GM23338 (cell line): ENCODE data around the gene SAMD4A. TPM values are rescaled to one million over a fixed set of nuclear protein-coding genes. Genes with fewer than 3 reads are reported as not detected.

Experiments used
- ATAC-seq: fragments of 200-7000 bp; cut with Tn5 transposase; 3 replicates; pipeline ENCODE4 v1.9.1; 2020
- DNase-seq: peaks from one replicate; pipeline ENCODE4 v3.0.0-alpha.2; 2015; ENCODE audit warnings: low spot score
- H2AFZ ChIP-seq: fragments of 200-600 bp; sonication (generic); 2 replicates; pipeline ENCODE4 v1.8.0; 2016; ENCODE audit warnings: antibody characterized with exemption, mild to moderate bottlenecking, moderate library complexity
- H3F3A ChIP-seq: fragments of 200-600 bp; sonication (generic); replicated peaks from 2 replicates; pipeline ENCODE4 v1.8.0; 2017; ENCODE audit warnings: antibody characterized with exemption, mixed run types, low read depth
- H3K27ac ChIP-seq: fragments of 200-600 bp; sonication (generic); 2 replicates; pipeline ENCODE4 v1.6.1; 2016; ENCODE audit warnings: low read depth
- H3K27me3 ChIP-seq: fragments of 200-600 bp; sonication (generic); 2 replicates; pipeline ENCODE4 v1.8.0; 2016; ENCODE audit warnings: mild to moderate bottlenecking, mixed run types, moderate library complexity; ENCODE audit not compliant: insufficient read depth
- H3K36me3 ChIP-seq: fragments of 200-600 bp; sonication (generic); 2 replicates; pipeline ENCODE4 v1.8.0; 2016; ENCODE audit warnings: mild to moderate bottlenecking; ENCODE audit not compliant: insufficient read depth
- H3K4me1 ChIP-seq: fragments of 200-600 bp; sonication (generic); 2 replicates; pipeline ENCODE4 v1.8.0; 2016; ENCODE audit warnings: mild to moderate bottlenecking, moderate library complexity; ENCODE audit not compliant: insufficient read depth
- H3K4me2 ChIP-seq: fragments of 200-600 bp; sonication (generic); 2 replicates; pipeline ENCODE4 v1.7.1; 2017; ENCODE audit warnings: mixed run types
- H3K4me3 ChIP-seq: fragments of 200-600 bp; sonication (generic); 2 replicates; pipeline ENCODE4 v1.6.1; 2016; ENCODE audit warnings: mixed run types
- H3K79me2 ChIP-seq: fragments of 200-600 bp; sonication (generic); replicated peaks from 2 replicates; pipeline ENCODE4 v1.8.0; 2017; ENCODE audit warnings: mild to moderate bottlenecking; ENCODE audit not compliant: insufficient read depth
- H3K9me2 ChIP-seq: fragments of 200-600 bp; sonication (generic); 2 replicates; pipeline ENCODE4 v1.8.0; 2017; ENCODE audit not compliant: insufficient read depth
- H4K20me1 ChIP-seq: fragments of 200-600 bp; sonication (generic); replicated peaks from 2 replicates; pipeline ENCODE4 v1.8.0; 2017; ENCODE audit warnings: mild to moderate bottlenecking; ENCODE audit not compliant: insufficient read depth
- H3K27ac Mint-ChIP-seq: 2 replicates; pipeline ENCODE4 v1.8.0; 2020; ENCODE audit warnings: inconsistent platforms, mild to moderate bottlenecking, moderate library complexity, mixed read lengths
- H3K27me3 Mint-ChIP-seq: 3 replicates; pipeline ENCODE4 v1.8.0; 2022; ENCODE audit warnings: low read depth, mild to moderate bottlenecking, moderate library complexity, mixed read lengths, inconsistent platforms; ENCODE audit not compliant: insufficient read depth, poor library complexity
- H3K36me3 Mint-ChIP-seq: 3 replicates; pipeline ENCODE4 v1.8.0; 2021; ENCODE audit warnings: low read depth, mild to moderate bottlenecking, inconsistent platforms, moderate library complexity, mixed read lengths
- H3K4me1 Mint-ChIP-seq: 3 replicates; pipeline ENCODE4 v1.8.0; 2020; ENCODE audit warnings: mild to moderate bottlenecking, inconsistent platforms, mixed read lengths
- H3K4me3 Mint-ChIP-seq: 3 replicates; pipeline ENCODE4 v1.8.0; 2021; ENCODE audit warnings: moderate library complexity, mild to moderate bottlenecking, inconsistent platforms, mixed read lengths
- H3K9me3 Mint-ChIP-seq: 3 replicates; pipeline ENCODE4 v1.8.0; 2020; ENCODE audit warnings: moderate library complexity, mild to moderate bottlenecking, inconsistent platforms, mixed read lengths
- CREB1 ChIP-seq: fragments of 250-450 bp; sonication (Bioruptor Pico); IDR thresholded peaks from 2 replicates; pipeline ENCODE4 v1.5.0; 2020; ENCODE audit warnings: low read depth, mild to moderate bottlenecking, moderate library complexity
- EZH2 ChIP-seq: fragments of 200-600 bp; sonication (generic); IDR thresholded peaks from one replicate; pipeline ENCODE4 v1.8.0; 2017; ENCODE audit warnings: antibody characterized with exemption, mild to moderate bottlenecking, low read depth; ENCODE audit not compliant: unreplicated experiment
- EZH2phosphoT487 ChIP-seq: fragments of 200-600 bp; sonication (generic); IDR thresholded peaks from one replicate; pipeline ENCODE4 v1.8.1; 2018; ENCODE audit warnings: antibody characterized with exemption; ENCODE audit not compliant: unreplicated experiment
- JUNB ChIP-seq: IDR thresholded peaks from one replicate; pipeline ENCODE4 v1.6.1; 2016; ENCODE audit warnings: antibody characterized with exemption; ENCODE audit not compliant: unreplicated experiment
- NANOG ChIP-seq: IDR thresholded peaks from 2 replicates; pipeline ENCODE4 v1.6.1; 2016; ENCODE audit warnings: antibody characterized with exemption, borderline replicate concordance
- POLR2AphosphoS5 ChIP-seq: IDR thresholded peaks from 2 replicates; pipeline ENCODE4 v1.6.1; 2016; ENCODE audit warnings: antibody characterized with exemption, low read depth
- STAT1 ChIP-seq: IDR thresholded peaks from one replicate; pipeline ENCODE4 v1.6.1; 2016; ENCODE audit warnings: antibody characterized with exemption; ENCODE audit not compliant: unreplicated experiment
- ZNF114 ChIP-seq: fragments of 250-450 bp; sonication (Bioruptor Pico); IDR thresholded peaks from 2 replicates; pipeline ENCODE4 v1.5.0; 2020; ENCODE audit warnings: mild to moderate bottlenecking, moderate library complexity
- ZNF331 ChIP-seq: fragments of 250-450 bp; sonication (Bioruptor Pico); IDR thresholded peaks from 2 replicates; pipeline ENCODE4 v1.5.0; 2020; ENCODE audit warnings: low read depth, mild to moderate bottlenecking, moderate library complexity
- polyA plus RNA-seq: library from polyadenylated mRNA; unstranded; fragments of >200 nt; fragmentation: Nextera tagmentation; extraction: Ambion mirVana; gene quantifications from 2 replicates; pipeline ENCODE4 v1.2.1, GENCODE V29; 2016
- total RNA-seq: library from RNA; depleted of rRNA; stranded (reverse); fragments of >200 nt; shearing (Covaris generic); gene quantifications from 2 replicates; pipeline ENCODE4 v1.2.3, GENCODE V29; 2014
- TF ChIP-seq, protein P1 (sequence below), 2 experiments: fragments of 200-600 bp in 1 of 2; sonication (generic) in 1 of 2; conservative IDR thresholded peaks; 2 replicates each; pipeline versions ENCODE4 v1.5.1 to v1.6.1; 2016 to 2017; ENCODE audit warnings: antibody characterized with exemption in 2 of 2, low read depth in 2 of 2, mild to moderate bottlenecking in 2 of 2, moderate library complexity in 1 of 2
- TF ChIP-seq, protein P2 (sequence below): IDR thresholded peaks from one replicate; pipeline ENCODE4 v1.6.1; 2018; ENCODE audit warnings: antibody characterized with exemption; ENCODE audit not compliant: unreplicated experiment
- TF ChIP-seq, protein P3 (sequence below): fragments of 250-450 bp; sonication (Bioruptor Pico); IDR thresholded peaks from 2 replicates; pipeline ENCODE4 v1.5.0; 2020; ENCODE audit warnings: mild to moderate bottlenecking, moderate library complexity
- TF ChIP-seq, protein P4 (sequence below): IDR thresholded peaks from 2 replicates; pipeline ENCODE4 v1.6.1; 2016; ENCODE audit warnings: antibody characterized with exemption

Gene SAMD4A
- total and polyA plus RNA-seq, 2 experiments from 2014 or later, result 1.6 to 6.9 TPM

DNA sequence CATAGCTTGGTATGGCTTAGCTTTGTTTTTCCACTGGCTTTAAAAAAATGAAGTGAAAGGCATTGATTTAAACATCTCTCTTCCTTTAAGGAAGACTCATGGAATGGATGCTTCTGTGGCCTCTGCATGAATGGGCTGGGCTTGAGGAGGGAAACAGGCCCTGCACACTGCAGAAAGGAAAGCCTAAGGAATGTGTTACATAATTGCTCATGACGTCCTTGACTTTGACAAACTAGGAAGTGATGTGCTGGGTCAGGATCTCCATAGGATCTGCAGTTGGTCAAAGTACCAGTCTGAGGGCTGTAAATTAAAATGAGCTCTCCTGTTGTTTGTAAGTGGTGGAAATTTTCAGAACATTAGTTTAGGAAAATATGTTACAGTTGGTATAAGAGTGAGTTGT is 12.7 kb downstream of the SAMD4A start:
- Mint-ChIP-seq H3K4me1 (no peaks in the 10 kb centered on the region), H3K27ac (peak overlapping the region; percentile 7; the same call in 1 of the 2 replicates), H3K4me3 (no peak overlapping the region), H3K9me3 (no peaks in the 10 kb centered on the region), H3K27me3 (no peaks in the 10 kb centered on the region), H3K36me3 (no peaks in the 10 kb centered on the region)
- H3K9me2 ChIP-seq, result no peaks in the 10 kb centered on the region
- DNase-seq, result no peak
- no peaks in the 10 kb centered on the region for H3K4me1 ChIP-seq
- peaks cover 8% of the 10 kb centered on the region; the same call in 1 of the 2 replicates for H3K79me2 ChIP-seq
- no peaks in the 10 kb centered on the region for H3F3A ChIP-seq
- H3K36me3 ChIP-seq, result no peaks in the 10 kb centered on the region
- H3K4me2 ChIP-seq, result no peak overlapping the region
- no peaks in the 10 kb centered on the region for H3K27me3 ChIP-seq
- ATAC-seq, result no peak
- no peak for TF ChIP-seq STAT1
- no peak for TF ChIP-seq NANOG
- no peak for TF ChIP-seq ZNF331 (CRISPR knock-in tag)
- TF ChIP-seq, protein P1, sequence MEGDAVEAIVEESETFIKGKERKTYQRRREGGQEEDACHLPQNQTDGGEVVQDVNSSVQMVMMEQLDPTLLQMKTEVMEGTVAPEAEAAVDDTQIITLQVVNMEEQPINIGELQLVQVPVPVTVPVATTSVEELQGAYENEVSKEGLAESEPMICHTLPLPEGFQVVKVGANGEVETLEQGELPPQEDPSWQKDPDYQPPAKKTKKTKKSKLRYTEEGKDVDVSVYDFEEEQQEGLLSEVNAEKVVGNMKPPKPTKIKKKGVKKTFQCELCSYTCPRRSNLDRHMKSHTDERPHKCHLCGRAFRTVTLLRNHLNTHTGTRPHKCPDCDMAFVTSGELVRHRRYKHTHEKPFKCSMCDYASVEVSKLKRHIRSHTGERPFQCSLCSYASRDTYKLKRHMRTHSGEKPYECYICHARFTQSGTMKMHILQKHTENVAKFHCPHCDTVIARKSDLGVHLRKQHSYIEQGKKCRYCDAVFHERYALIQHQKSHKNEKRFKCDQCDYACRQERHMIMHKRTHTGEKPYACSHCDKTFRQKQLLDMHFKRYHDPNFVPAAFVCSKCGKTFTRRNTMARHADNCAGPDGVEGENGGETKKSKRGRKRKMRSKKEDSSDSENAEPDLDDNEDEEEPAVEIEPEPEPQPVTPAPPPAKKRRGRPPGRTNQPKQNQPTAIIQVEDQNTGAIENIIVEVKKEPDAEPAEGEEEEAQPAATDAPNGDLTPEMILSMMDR (conservative IDR thresholded peaks at IDR 0.05; ENCODE audit: low read depth in 2 of 2), result no peak
- TF ChIP-seq, protein P2, sequence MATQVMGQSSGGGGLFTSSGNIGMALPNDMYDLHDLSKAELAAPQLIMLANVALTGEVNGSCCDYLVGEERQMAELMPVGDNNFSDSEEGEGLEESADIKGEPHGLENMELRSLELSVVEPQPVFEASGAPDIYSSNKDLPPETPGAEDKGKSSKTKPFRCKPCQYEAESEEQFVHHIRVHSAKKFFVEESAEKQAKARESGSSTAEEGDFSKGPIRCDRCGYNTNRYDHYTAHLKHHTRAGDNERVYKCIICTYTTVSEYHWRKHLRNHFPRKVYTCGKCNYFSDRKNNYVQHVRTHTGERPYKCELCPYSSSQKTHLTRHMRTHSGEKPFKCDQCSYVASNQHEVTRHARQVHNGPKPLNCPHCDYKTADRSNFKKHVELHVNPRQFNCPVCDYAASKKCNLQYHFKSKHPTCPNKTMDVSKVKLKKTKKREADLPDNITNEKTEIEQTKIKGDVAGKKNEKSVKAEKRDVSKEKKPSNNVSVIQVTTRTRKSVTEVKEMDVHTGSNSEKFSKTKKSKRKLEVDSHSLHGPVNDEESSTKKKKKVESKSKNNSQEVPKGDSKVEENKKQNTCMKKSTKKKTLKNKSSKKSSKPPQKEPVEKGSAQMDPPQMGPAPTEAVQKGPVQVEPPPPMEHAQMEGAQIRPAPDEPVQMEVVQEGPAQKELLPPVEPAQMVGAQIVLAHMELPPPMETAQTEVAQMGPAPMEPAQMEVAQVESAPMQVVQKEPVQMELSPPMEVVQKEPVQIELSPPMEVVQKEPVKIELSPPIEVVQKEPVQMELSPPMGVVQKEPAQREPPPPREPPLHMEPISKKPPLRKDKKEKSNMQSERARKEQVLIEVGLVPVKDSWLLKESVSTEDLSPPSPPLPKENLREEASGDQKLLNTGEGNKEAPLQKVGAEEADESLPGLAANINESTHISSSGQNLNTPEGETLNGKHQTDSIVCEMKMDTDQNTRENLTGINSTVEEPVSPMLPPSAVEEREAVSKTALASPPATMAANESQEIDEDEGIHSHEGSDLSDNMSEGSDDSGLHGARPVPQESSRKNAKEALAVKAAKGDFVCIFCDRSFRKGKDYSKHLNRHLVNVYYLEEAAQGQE, result no peak
- no peak for TF ChIP-seq POLR2AphosphoS5
- TF ChIP-seq, protein P3, sequence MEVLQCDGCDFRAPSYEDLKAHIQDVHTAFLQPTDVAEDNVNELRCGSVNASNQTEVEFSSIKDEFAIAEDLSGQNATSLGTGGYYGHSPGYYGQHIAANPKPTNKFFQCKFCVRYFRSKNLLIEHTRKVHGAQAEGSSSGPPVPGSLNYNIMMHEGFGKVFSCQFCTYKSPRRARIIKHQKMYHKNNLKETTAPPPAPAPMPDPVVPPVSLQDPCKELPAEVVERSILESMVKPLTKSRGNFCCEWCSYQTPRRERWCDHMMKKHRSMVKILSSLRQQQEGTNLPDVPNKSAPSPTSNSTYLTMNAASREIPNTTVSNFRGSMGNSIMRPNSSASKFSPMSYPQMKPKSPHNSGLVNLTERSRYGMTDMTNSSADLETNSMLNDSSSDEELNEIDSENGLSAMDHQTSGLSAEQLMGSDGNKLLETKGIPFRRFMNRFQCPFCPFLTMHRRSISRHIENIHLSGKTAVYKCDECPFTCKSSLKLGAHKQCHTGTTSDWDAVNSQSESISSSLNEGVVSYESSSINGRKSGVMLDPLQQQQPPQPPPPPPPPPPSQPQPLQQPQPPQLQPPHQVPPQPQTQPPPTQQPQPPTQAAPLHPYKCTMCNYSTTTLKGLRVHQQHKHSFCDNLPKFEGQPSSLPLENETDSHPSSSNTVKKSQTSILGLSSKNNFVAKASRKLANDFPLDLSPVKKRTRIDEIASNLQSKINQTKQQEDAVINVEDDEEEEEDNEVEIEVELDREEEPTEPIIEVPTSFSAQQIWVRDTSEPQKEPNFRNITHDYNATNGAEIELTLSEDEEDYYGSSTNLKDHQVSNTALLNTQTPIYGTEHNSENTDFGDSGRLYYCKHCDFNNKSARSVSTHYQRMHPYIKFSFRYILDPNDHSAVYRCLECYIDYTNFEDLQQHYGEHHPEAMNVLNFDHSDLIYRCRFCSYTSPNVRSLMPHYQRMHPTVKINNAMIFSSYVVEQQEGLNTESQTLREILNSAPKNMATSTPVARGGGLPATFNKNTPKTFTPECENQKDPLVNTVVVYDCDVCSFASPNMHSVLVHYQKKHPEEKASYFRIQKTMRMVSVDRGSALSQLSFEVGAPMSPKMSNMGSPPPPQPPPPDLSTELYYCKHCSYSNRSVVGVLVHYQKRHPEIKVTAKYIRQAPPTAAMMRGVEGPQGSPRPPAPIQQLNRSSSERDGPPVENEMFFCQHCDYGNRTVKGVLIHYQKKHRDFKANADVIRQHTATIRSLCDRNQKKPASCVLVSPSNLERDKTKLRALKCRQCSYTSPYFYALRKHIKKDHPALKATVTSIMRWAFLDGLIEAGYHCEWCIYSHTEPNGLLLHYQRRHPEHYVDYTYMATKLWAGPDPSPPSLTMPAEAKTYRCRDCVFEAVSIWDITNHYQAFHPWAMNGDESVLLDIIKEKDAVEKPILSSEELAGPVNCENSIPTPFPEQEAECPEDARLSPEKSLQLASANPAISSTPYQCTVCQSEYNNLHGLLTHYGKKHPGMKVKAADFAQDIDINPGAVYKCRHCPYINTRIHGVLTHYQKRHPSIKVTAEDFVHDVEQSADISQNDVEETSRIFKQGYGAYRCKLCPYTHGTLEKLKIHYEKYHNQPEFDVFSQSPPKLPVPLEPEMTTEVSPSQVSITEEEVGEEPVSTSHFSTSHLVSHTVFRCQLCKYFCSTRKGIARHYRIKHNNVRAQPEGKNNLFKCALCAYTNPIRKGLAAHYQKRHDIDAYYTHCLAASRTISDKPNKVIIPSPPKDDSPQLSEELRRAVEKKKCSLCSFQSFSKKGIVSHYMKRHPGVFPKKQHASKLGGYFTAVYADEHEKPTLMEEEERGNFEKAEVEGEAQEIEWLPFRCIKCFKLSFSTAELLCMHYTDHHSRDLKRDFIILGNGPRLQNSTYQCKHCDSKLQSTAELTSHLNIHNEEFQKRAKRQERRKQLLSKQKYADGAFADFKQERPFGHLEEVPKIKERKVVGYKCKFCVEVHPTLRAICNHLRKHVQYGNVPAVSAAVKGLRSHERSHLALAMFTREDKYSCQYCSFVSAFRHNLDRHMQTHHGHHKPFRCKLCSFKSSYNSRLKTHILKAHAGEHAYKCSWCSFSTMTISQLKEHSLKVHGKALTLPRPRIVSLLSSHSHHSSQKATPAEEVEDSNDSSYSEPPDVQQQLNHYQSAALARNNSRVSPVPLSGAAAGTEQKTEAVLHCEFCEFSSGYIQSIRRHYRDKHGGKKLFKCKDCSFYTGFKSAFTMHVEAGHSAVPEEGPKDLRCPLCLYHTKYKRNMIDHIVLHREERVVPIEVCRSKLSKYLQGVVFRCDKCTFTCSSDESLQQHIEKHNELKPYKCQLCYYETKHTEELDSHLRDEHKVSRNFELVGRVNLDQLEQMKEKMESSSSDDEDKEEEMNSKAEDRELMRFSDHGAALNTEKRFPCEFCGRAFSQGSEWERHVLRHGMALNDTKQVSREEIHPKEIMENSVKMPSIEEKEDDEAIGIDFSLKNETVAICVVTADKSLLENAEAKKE (CRISPR knock-in tag), result no peak
- TF ChIP-seq EZH2, result no peak
- no peak for TF ChIP-seq CREB1 (CRISPR knock-in tag)
- no peak for TF ChIP-seq EZH2phosphoT487
- TF ChIP-seq JUNB, result no peak
- TF ChIP-seq, protein P4, sequence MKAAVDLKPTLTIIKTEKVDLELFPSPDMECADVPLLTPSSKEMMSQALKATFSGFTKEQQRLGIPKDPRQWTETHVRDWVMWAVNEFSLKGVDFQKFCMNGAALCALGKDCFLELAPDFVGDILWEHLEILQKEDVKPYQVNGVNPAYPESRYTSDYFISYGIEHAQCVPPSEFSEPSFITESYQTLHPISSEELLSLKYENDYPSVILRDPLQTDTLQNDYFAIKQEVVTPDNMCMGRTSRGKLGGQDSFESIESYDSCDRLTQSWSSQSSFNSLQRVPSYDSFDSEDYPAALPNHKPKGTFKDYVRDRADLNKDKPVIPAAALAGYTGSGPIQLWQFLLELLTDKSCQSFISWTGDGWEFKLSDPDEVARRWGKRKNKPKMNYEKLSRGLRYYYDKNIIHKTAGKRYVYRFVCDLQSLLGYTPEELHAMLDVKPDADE, result no peak
- no peak for TF ChIP-seq ZNF114 (CRISPR knock-in tag)
- no peak overlapping the region for H3K27ac ChIP-seq
- H2AFZ ChIP-seq, result no peak overlapping the region
- no peak overlapping the region for H3K4me3 ChIP-seq
- H4K20me1 ChIP-seq, result no peaks in the 10 kb centered on the region
